Subcutaneous abdominal adipose tissue (tissue), 5 donors: ENCODE results near the gene SRBD1.

Experiments
- H3K27ac ChIP-seq: one replicate; pipeline ENCODE4 v1.7.0; 2013; ENCODE audit warnings: low read depth, mild to moderate bottlenecking, inconsistent platforms, low read length, moderate library complexity
- H3K27me3 ChIP-seq, 5 donors: one replicate each; pipeline ENCODE4 v1.7.0; 2013; ENCODE audit warnings: low read length in 5 of 5, inconsistent platforms in 1 of 5; ENCODE audit not compliant: control insufficient read depth in 5 of 5, insufficient read depth in 4 of 5
- H3K36me3 ChIP-seq, 5 donors: one replicate each; pipeline ENCODE4 v1.7.0; 2013; ENCODE audit warnings: low read length in 5 of 5; ENCODE audit not compliant: control insufficient read depth in 5 of 5, insufficient read depth in 5 of 5
- H3K4me1 ChIP-seq, 5 donors: one replicate each; pipeline ENCODE4 v1.7.0; 2013; ENCODE audit warnings: low read length in 5 of 5, mild to moderate bottlenecking in 3 of 5, moderate library complexity in 1 of 5; ENCODE audit not compliant: control insufficient read depth in 5 of 5, insufficient read depth in 5 of 5
- H3K4me3 ChIP-seq, 5 donors: one replicate each; pipeline ENCODE4 v1.7.0; 2013; ENCODE audit warnings: low read length in 5 of 5, low read depth in 1 of 5
- H3K9ac ChIP-seq, 5 donors: one replicate each; pipeline ENCODE4 v1.7.0; 2013; ENCODE audit warnings: low read length in 5 of 5, mild to moderate bottlenecking in 4 of 5, moderate library complexity in 3 of 5
- H3K9me3 ChIP-seq, 5 donors: one replicate each; pipeline ENCODE4 v1.7.0; 2013; ENCODE audit warnings: low read length in 5 of 5; ENCODE audit not compliant: control insufficient read depth in 5 of 5
- donor health status: healthy.
- donor health status: healthy.
- donor health status: healthy.
- donor health status: healthy.
- donor health status: healthy.

Gene SRBD1

DNA sequence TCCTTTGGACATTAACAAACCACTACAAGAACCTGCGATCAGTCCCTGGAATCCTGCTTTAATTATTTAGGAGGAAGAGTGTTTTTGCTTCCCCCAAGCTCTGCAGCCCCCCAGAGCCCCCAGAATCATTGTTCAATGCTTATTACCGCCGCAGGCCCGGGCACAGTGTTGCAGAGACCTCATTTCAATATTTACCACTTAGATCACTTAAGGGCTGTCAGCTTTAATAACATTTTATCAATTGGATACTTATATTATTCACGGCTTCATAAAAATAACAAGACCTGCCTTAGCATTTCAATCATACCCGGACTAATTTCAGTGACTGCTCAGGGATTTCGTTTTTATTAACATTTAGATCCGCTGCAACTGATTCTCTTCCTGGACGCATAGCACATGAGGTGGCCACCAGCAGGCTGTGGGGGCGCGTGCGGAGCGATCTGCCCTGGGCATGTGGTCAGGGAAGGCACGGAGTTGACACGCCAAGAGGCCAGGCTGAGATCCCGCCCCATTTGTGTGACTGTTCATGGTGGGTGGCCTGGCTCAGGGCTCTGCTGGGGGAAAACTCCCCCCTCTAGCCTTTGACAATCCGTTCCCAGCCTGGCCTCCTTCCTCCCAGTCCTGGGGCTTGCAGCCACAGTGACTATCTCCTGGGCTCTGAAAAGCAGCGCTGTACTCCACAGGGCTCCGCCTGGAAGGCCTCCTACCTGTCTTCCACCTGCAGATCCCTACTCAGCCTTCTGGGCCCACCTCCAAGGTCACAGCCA is 267.6 kb downstream of the SRBD1 start:
- no peaks in the 10 kb centered on the region for H3K9me3 ChIP-seq
- H3K36me3 ChIP-seq: no peaks in the 10 kb centered on the region
- no peak overlapping the region for H3K9ac ChIP-seq
- no peak overlapping the region for H3K27ac ChIP-seq
- H3K4me1 ChIP-seq: no peaks in the 10 kb centered on the region
- H3K4me3 ChIP-seq: no peak overlapping the region
- peaks cover 0 to 12% (median 5%) of the 10 kb centered on the region in 5 donors for H3K27me3 ChIP-seq

DNA sequence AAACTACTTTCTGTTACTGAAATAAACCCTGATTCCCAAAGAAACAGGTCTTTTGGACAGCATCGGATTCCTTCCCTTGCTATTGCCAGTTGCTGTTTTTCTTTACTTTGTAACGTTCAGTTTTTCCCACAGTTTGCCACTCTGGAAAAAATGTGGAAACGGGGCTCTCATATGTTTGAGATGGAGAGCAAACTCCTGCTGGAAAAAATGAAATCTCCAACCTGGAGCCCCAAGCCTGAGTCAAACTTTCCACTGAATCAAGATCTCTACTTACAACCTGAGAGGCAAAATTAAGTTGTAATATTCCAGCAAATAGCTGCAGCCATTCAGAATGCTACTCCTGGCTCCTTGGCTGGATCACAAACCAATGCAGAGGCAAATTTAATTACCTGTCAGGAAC is 270.7 kb downstream of the SRBD1 start:
- Histone ChIP-seq H3K27me3 (peaks cover 0 to 12% (median 3%) of the 10 kb centered on the region in 5 donors), H3K9ac (no peak overlapping the region), H3K4me3 (no peak overlapping the region), H3K36me3 (no peaks in the 10 kb centered on the region), H3K4me1 (peaks cover 0 to 3% (median 0%) of the 10 kb centered on the region in 5 donors), H3K9me3 (no peaks in the 10 kb centered on the region), H3K27ac (no peak overlapping the region)

DNA sequence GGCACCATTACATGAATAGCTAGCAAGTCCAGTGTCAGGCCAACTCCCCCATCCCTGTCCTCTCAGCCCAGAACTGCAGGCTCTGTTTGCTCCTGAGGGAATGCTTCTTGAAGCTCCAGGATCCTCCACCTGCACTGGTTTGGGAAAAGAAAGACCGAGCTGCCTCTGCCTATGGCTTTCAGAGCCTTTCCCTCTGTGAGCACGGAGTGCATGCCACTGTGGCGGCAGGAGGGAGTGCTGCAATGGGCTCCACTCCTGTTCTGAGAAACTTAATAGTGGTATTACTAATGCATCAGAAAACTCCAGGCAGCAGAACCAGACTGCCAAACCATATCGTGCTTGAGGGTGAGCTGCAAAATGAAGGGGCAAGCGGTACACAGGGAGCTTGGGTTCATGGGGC is 271.8 kb downstream of the SRBD1 start:
- Histone ChIP-seq H3K9me3 (no peaks in the 10 kb centered on the region), H3K36me3 (no peaks in the 10 kb centered on the region), H3K4me3 (no peak overlapping the region), H3K27ac (no peak overlapping the region), H3K4me1 (peaks cover 0 to 3% (median 0%) of the 10 kb centered on the region in 5 donors), H3K9ac (no peak overlapping the region), H3K27me3 (peaks cover 0 to 12% (median 3%) of the 10 kb centered on the region in 5 donors)
